GM19023 (cell line): ENCODE data around the gene FIGLA.
"Not testable (repeated sequence)": the region's sequence is repeated elsewhere in the genome, so short reads cannot be mapped to it uniquely, and the experiment has no call there.

Experiments
- ATAC-seq: cut with Tn5 transposase; IDR thresholded peaks from one replicate; pipeline ENCODE4 v1.9.1; 2021; ENCODE audit warnings: mild to moderate bottlenecking, moderate library complexity; ENCODE audit not compliant: unreplicated experiment

The FIGLA gene

DNA sequence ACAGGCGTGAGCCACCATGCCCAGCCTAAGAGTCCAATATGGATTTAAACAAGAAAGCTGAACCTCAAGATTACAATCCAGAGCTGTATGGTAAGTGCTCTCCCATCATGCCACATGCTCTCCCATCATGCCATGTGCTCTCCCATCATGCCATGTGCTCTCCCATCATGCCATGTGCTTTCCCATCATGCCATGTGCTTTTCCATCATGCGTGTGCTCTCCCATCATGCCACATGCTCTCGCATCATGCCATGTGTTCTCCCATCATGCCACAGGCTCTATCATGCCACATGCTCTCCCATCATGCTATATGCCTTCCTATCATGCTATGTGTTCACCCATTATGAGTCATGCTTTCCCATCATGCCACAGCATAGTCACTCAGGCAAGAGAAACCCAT lies 43.2 kb downstream of the FIGLA start:
- ATAC-seq: no peak

DNA sequence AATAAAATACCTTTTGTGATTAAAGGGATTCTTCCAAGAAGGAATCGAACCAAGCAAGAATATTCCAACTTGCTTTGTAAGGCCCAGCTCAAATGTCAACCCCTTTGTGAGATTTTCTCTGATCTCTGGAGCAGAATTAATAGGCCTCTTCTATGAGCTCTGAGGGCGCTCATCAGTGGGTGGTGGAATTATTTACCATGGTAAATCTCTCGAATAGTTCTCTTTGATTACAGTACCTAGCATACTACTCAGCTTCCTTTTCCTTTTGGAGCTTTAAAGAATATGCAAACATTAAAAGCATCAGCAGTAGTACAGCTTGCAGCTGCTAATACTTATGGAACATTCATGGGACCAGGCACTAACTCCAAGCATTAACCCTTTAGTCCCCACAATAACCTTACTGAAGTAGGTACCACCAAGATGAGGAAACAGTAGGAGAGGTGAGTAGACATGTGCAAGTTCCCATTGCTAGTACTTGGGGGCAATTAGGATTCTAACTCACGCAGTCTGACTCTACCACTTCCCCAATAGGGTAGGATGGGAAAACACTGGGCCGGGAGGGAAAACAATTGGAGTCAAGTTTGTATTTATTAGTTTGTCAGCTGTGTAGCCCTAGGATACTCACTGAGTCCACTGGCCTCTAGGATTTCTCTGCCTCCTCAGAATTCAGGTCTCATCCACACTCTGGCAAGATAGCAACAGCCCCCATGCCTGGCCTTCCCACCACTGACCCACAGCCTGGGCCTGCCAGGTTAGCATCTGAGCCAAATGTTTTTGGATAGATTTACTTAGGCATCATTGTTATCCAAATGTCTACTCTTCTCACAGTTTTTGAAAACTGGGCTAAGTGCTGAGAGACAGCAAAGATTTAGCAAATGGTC lies 44.1 kb downstream of the FIGLA start:
- ATAC-seq: no peak

DNA sequence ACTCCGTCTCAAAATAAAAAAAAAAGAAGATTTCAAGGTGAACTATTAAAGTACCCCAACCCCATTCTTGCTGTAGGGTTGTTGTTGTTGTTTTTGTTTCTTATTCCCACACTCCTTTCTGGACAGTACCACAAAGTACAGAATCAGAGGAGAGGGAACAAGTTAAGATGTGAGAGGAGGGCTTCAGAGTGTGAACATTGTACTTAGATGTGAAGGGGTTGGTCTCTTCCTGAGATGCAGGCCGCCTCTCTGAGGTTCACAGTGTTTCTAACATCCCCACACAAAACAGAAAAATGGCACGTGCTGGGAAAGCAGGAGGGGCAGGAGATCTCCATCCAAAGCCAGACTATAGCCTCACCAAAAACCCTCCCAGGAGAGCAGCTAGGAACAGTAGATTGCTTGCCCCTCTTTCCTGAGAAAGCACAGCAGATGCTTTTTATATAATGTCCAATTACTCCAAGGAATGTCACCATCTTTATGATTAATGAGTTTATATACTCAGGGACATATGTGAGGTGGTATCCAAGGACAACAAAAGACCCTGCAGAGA lies 45.1 kb downstream of the FIGLA start:
- ATAC-seq: no peak

DNA sequence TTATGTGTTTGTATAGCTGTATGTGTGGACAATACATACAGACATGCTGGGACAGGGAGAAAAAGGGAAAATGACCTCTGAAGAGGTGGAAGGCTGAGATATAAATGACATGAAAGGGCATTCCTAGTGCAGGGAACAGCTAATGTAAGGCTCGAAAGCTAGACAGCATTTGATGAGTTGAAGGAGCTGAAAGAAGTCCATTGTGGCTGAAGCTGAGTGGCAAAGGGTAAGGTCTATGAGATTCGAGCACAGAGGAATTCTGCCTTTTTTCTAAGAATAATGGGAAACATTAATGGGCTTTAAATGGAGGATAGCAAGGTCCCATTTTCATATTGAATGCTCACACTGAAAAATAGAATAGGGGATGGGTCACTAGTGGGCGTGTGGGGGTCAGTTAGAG lies 46.0 kb downstream of the FIGLA start:
- ATAC-seq: no peak

DNA sequence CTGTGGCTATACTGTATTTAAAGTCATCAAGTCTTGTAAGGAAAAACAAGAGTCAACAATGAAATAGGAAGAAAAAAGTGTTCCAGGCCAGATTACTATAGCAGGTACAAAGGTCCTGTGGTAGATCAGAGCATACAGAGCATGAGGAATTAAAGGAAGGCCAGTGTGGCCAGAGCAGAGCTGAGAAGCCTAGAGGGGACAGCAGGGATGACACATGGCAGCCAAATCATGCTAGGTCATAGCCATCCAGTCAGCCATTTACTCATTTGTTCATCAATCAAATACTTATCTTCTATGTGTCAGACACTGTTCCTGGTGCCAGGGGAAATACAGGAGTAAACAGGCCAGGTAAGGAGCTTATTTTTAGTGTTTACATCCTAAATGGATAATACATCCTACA lies 46.8 kb downstream of the FIGLA start:
- ATAC-seq: no peak

DNA sequence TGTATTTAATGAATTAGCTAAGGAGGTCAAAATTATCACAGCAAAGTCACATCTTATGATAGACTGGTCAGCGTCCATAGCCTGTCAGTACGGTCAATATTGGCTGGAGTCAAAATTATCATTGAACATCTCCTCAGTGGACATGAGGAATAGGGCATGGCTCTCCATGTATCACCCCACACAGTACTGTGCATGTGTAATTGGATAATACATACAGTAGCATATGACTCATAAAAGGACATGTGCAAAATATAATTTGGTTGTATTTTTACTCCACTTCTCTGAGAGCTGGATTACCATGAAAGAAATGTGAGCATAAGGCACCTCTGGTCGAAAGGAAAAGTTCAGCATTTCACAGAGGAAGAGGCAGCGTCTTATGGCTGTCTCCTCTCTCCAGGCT lies 47.4 kb downstream of the FIGLA start:
- ATAC-seq: no peak

DNA sequence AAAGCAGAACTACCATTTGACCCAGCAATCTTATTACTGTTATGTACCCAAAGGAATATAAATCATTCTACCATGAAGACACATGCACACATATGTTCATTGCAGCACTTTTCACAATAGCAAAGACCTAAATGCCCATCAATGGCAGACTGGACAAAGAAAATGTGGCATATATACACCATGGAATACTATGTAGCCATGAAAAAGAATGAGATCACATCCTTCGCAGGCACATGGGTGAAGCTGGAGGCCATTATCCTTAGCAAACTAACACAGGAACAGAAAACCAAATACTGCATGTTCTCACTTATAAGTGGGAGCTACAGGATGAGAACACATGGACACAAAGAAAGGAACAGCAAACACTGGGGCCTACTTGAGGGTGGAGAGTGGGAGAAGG lies 51.0 kb downstream of the FIGLA start:
- not testable (repeated sequence) for ATAC-seq

DNA sequence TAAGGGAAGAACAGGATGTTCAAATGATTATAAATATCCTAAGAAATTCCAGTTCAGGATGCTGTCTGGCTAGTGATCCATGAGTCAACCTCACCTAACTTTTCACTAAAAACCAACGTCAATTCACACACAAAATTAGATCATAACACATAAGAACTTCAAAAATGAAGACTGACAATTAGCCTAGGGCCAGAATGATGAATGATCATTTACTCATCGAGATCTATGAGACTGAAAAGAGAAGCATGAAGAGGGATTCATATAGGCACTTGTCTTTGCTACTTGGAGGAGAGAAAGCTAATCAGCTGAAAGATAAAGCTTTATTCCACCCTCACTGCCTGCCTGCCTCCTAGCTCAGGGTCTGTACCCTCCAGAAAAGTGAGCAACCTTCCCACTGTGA lies 52.3 kb downstream of the FIGLA start:
- no peak for ATAC-seq

DNA sequence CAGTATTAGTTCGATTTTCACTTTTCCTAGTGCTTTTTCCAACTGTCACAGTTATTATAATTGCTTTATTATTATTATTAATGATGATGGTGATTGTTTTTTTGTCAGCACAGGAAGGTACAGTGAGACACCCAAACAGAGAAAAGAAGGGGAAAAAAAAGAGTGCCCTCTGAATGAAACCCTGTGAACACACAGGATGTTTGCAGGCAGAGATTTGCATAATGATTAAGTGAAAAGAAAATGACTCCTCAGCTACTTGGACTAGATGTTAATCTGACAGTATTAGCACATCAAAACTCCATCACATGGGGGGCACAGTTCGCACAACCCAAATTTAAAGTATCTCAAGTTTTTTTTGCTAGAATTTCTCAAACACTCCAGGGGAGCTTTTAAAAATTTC lies 55.4 kb downstream of the FIGLA start:
- no peak for ATAC-seq

DNA sequence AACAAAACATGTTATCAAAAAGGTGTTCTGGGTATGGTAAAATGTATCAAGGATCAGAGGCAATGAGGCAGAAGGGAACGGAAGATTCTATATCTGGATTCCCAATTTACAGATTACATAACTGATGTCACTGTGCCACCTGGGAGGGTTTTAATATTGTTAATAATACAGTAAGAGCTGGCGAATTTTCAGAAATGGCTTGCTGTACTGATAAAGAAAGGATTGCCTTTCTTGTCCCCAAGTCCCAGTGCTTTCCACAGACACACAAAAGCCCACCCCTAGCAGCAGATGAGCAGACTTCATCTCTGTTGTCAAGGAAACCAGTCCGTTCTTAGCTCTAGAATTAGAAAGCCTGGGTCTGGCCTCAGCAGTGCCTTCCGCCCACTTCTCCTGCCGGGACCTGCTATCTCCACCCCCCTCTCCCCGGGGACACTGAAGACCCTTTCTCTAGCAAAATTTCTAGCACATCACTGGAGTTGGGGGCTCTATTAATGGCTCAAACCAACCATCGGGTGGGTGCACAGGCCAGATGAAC lies 56.7 kb downstream of the FIGLA start:
- no peak for ATAC-seq

DNA sequence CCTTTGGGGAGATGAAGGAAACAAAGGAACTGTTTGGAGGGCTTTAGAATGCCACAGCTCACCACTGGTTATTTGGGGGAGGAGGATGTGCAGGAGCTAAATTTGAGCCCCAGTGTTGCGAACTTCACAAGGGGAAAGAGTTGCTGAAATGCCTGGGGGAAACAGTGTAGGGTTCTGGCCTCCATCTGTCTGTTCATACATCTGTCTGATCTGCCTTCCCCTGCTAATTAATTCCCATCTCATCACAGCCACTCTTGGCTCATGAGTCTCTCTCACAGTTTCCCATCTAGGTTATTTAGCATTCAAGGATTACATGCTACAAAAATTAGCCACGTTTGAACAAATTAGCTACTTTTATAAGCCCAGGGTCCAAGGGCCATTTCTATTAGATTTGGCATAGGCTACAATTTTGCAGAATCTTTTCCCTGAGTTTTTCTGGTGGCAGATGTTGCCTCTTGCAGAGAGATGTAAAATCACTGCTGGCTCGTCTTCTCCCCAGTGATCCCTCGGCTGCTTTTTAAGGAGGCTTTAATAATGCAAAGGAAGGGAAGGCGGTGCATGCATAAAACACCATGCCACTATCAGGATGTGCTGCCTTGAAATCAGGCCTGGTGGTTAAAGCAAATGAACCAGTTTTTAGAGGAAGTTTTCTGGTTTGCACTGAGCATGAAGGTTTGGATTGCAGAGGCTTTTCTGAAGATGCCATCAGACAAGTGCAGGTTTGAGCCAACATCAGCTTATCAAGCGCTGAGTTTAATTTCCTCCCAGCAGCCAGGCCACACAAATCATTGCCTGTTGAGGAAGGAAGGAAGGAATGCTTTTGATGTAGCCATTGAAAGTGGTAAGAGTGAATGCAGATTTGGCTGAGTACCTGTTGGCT lies 57.4 kb downstream of the FIGLA start:
- no peak for ATAC-seq

DNA sequence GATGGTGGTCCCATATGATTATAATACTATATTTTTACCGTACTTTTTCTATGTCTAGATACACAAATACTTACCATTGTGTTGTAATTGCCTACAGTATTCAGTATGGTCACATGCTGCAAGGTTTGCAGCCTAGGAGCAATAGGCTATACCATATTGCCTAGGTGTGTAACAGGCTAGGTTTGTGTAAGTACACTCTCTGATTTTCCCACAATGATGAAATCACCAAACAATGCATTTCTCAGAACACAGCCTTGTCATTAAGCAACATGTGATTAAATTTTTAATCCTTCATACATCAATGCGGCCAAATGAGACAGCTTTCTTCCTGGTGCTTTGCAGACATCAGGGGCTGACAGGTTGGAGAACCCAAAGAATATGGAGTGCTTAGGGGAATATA lies 59.7 kb downstream of the FIGLA start:
- no peak for ATAC-seq

DNA sequence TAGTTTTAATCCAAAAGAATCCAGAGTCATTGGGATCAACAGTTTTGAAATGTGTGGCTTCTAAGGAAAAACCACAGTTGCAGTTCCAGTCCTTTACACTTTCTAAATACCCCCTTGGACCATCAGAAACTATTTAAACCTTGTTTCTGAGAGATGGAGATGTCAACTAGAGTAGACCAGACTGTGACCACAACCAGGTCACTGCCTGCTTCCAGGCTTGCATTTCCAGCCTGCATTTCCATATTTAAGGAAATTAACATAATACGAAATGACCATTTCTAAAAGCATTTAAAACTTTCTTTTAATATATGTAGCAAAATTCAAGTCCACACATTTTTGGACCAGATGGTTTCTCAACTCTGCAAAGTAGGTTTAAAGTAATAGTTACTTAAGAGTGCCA lies 60.8 kb downstream of the FIGLA start:
- ATAC-seq: no peak

DNA sequence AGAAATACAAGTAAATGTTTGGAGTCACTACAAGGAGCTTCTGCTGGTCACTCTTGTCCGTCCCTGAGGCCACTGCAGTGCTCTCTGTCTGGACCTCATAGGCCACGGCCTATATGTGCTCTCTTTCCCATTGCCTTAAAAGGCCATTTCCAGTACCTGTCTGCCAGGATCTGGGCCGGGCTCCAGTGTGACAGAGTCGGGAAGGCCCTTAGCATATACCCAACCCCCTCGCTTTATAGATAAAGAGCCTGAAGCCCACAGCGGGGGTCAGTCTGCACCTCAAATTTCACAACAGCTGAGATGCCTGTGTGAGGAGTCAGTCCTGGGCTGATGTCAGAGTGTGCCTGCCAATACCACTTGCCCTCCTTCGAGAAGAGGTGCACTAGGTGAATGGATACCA lies 62.3 kb downstream of the FIGLA start:
- ATAC-seq: no peak
